Right lobe of liver (tissue), 6 donors: ENCODE measurements around the gene CNTD1. TPM values are rescaled to one million over a fixed set of nuclear protein-coding genes. Genes with fewer than 3 reads are reported as not detected.

Experiments
- ATAC-seq, 4 donors: fragments of 200-7000 bp; cut with Tn5 transposase; one replicate each; pipeline ENCODE4 v1.9.1; 2020; ENCODE audit warnings: mild to moderate bottlenecking in 4 of 4, moderate library complexity in 4 of 4
- DNase-seq, 3 donors: peaks; one replicate each; pipeline ENCODE4 v3.0.0-alpha.2; 2020
- H3K27ac ChIP-seq, 3 donors: fragments of 200-600 bp; one replicate each; pipeline ENCODE4 v1.8.0; 2022
- H3K27me3 ChIP-seq, 2 donors: fragments of 200-600 bp; one replicate each; pipeline ENCODE4 v1.8.0; 2022
- H3K36me3 ChIP-seq, 4 donors: fragments of 200-600 bp; sonication (generic) in 1 of 4; one replicate each; pipeline versions ENCODE4 v1.5.1 to v1.8.0; 2017 to 2022; ENCODE audit warnings: control low read depth in 1 of 4
- H3K4me1 ChIP-seq, 4 donors: fragments of 200-600 bp; sonication (generic) in 1 of 4; one replicate each; pipeline versions ENCODE4 v1.5.1 to v1.8.0; 2017 to 2022; ENCODE audit warnings: control low read depth in 1 of 4
- H3K4me3 ChIP-seq, 3 donors: fragments of 200-600 bp; one replicate each; pipeline ENCODE4 v1.8.0; 2022
- H3K9me3 ChIP-seq, 4 donors: fragments of 200-600 bp; sonication (generic) in 1 of 4; one replicate each; pipeline versions ENCODE4 v1.5.1 to v1.8.0; 2017 to 2022; ENCODE audit warnings: control low read depth in 1 of 4
- CTCF ChIP-seq, 4 donors: fragments of 200-600 bp in 3 of 4; fragments of 450-650 bp in 1 of 4; IDR thresholded peaks; one replicate each; pipeline versions ENCODE4 v1.5.1 to v1.8.0; 2016 to 2022; ENCODE audit warnings: antibody characterized with exemption in 4 of 4, mild to moderate bottlenecking in 2 of 4
- POLR2A ChIP-seq: fragments of 450-650 bp; IDR thresholded peaks from one replicate; pipeline ENCODE4 v1.6.1; 2017; ENCODE audit warnings: antibody characterized with exemption, mild to moderate bottlenecking
- WGBS: methylation state at CpG from one replicate; pipeline ENCODE4 v1.1.6; 2018; ENCODE audit warnings: low coverage, low lambda C conversion rate; ENCODE audit not compliant: insufficient coverage; ENCODE audit errors: missing lambda C conversion rate; 5-methylcytosine and 5-hydroxymethylcytosine counted together
- intact Hi-C, 2 donors: fragments of 100-400 bp; cut with DNase I; formaldehyde crosslinking; loops; one replicate each; pipeline versions ENCODE4 v1.11.2 to v1.14.1; 2022
- microRNA-seq, 2 donors: library from miRNA; unstranded; fragments of <30 nt; microRNA quantifications; one replicate each; pipeline ENCODE4, GENCODE V29; 2019 to 2020
- small RNA-seq, 2 experiments: library from RNA; depleted of rRNA; stranded (forward); fragments of <200 nt; gene quantifications; one replicate each; pipeline ENCODE3, GENCODE V24; 2016
- total RNA-seq, 6 experiments: library from RNA; depleted of rRNA in 2 of 6; stranded (reverse); fragments of >200 nt in 2 of 6; fragmentation: NEBNext Ultra II Directional in 3 of 6; extraction: Animal tissue kit (Norgen Biotek cat#: 25700) in 3 of 6; gene quantifications; one replicate each; pipeline versions ENCODE4 v1.1.0 to v1.2.4, GENCODE V29; 2016 to 2023
- donor health status: DM: no; HTN: yes; CAD: no.
- donor health status: DM: no; HTN: no; CAD: no.
- donor health status: DM: no; HTN: no; CAD: no.
- donor health status: DM: no; HTN: yes; CAD: no.
- donor health status: DM: no; HTN: yes; CAD: no.

Gene CNTD1
- total RNA-seq, 6 experiments from 2014 or later = 0.15 TPM; not detected in 5

DNA sequence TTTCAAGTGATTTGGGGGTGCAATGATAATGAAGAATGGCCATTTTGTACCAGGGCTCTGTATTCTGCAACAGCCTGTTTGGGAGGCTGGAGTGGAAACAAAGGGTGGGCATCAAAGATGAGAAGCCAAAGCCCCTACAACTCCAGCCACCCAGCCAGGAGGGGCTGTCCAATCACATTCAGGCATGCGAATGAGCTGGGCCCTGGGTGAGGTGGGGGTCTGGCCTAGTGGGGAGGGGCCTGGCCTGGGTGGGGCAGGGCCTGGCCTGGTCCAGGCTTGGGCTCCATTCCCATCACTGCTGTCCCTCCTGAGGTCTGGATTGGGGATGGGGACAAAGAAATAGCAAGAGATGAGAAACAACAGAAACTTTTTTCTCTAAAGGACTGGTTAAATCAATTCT lies 58.7 kb downstream of the CNTD1 start:
- no peak for TF ChIP-seq CTCF (IDR thresholded peaks at IDR 0.05)
- TF ChIP-seq POLR2A = no peak
- no peaks in the 10 kb centered on the region for H3K9me3 ChIP-seq
- H3K27ac ChIP-seq = no peak overlapping the region
- no peaks in the 10 kb centered on the region for H3K36me3 ChIP-seq
- intact Hi-C loops = no loop called here
- H3K4me1 ChIP-seq = peaks cover 0 to 11% (median 4%) of the 10 kb centered on the region in 4 donors
- no peak overlapping the region for H3K4me3 ChIP-seq
- H3K27me3 ChIP-seq = no peaks in the 10 kb centered on the region
- DNase-seq (no peak), ATAC-seq (no peak)
- no CpG with 5 or more reads among the region's 1 CpG for WGBS

Small RNAs within 50 kb of the gene (microRNA-seq; reads per million reads assigned to microRNA genes)
- gene MIR6781 = 0 to 0.29 reads per million in 2 donors

Small RNAs within 50 kb of the gene (small RNA-seq; reads per million reads assigned to genes)
- 0 reads per million in 2 experiments for gene HMGN2P15
- gene MIR6781 = 0 reads per million in 2 experiments

Other genes with a start within 250 kb of the CNTD1 start
- 1 to 10 TPM in 1 of 6 experiments, under 1 TPM in 5; 0.31 to 1.1 (median 0.87) TPM for gene HSD17B1, start 245.9 kb upstream of the CNTD1 start, total RNA-seq
- gene COASY, start 236.7 kb upstream of the CNTD1 start, total RNA-seq = 10 to 100 TPM; 48.1 to 70.5 (median 60.9) TPM
- gene MLX, start 231.8 kb upstream of the CNTD1 start, total RNA-seq = 10 to 100 TPM; 34.5 to 46.2 (median 35.2) TPM
- gene PSMC3IP, start 221.1 kb upstream of the CNTD1 start, total RNA-seq = 1 to 10 TPM in 2 of 6 experiments, under 1 TPM in 4; 0.26 to 2.4 (median 0.76) TPM
- gene RETREG3, start 189.5 kb upstream of the CNTD1 start, total RNA-seq = 10 to 100 TPM; 31.0 to 49.4 (median 43.2) TPM
- 10 to 100 TPM; 17.9 to 44.5 (median 22.0) TPM for gene TUBG1, start 189.2 kb upstream of the CNTD1 start, total RNA-seq
- gene TUBG2, start 139.6 kb upstream of the CNTD1 start, total RNA-seq = 10 to 100 TPM in 1 of 6 experiments, 1 to 10 TPM in 5; 6.8 to 10.7 (median 7.5) TPM
- gene PLEKHH3, start 121.9 kb upstream of the CNTD1 start, total RNA-seq = 10 to 100 TPM in 5 of 6 experiments, 1 to 10 TPM in 1; 8.1 to 23.7 (median 11.2) TPM
- gene CCR10, start 117.0 kb upstream of the CNTD1 start, total RNA-seq = under 1 TPM in 3 of 6 experiments, not detected in 3; 0.21 to 0.34 (median 0.31) TPM
- 1 to 10 TPM in 1 of 6 experiments, under 1 TPM in 5; 0.42 to 1.8 (median 0.56) TPM for gene CNTNAP1, start 116.3 kb upstream of the CNTD1 start, total RNA-seq
- 10 to 100 TPM in 3 of 6 experiments, 1 to 10 TPM in 3; 5.5 to 16.5 (median 10.8) TPM for gene EZH1, start 53.8 kb upstream of the CNTD1 start, total RNA-seq
- gene RAMP2, start 37.6 kb upstream of the CNTD1 start, total RNA-seq = 1 to 10 TPM; 1.9 to 9.4 (median 4.4) TPM
- 10 to 100 TPM; 28.3 to 47.0 (median 33.6) TPM for gene VPS25, start 25.4 kb upstream of the CNTD1 start, total RNA-seq
- gene WNK4, start 18.3 kb upstream of the CNTD1 start, total RNA-seq = 1 to 10 TPM in 1 of 6 experiments, under 1 TPM in 2, not detected in 3; 0.12 to 1.1 (median 0.22) TPM
- 100 to 1,000 TPM in 1 of 6 experiments, 10 to 100 TPM in 5; 50.4 to 118 (median 68.3) TPM for gene COA3, start 157 bp upstream of the CNTD1 start, total RNA-seq
- 10 to 100 TPM; 29.6 to 48.8 (median 37.4) TPM for gene BECN1, start 25.4 kb downstream of the CNTD1 start, total RNA-seq
- gene PSME3, start 34.5 kb downstream of the CNTD1 start, total RNA-seq = 10 to 100 TPM; 33.6 to 72.1 (median 42.8) TPM
- gene AOC2, start 45.7 kb downstream of the CNTD1 start, total RNA-seq = 1 to 10 TPM in 4 of 6 experiments, under 1 TPM in 2; 0.62 to 2.0 (median 1.4) TPM
- 10 to 100 TPM in 2 of 6 experiments, 1 to 10 TPM in 4; 3.9 to 14.9 (median 7.1) TPM for gene AOC3, start 52.3 kb downstream of the CNTD1 start, total RNA-seq
- 100 to 1,000 TPM in 5 of 6 experiments, 10 to 100 TPM in 1; 64.5 to 505 (median 185) TPM for gene G6PC1, start 101.9 kb downstream of the CNTD1 start, total RNA-seq
- gene AARSD1, start 165.6 kb downstream of the CNTD1 start, total RNA-seq = 10 to 100 TPM; 12.3 to 22.1 (median 17.9) TPM
- gene PTGES3L, start 181.2 kb downstream of the CNTD1 start, total RNA-seq = not detected
- gene RUNDC1, start 181.7 kb downstream of the CNTD1 start, total RNA-seq = 1 to 10 TPM; 3.6 to 5.1 (median 4.6) TPM
- gene RPL27, start 199.6 kb downstream of the CNTD1 start, total RNA-seq = 100 to 1,000 TPM; 229 to 528 (median 316) TPM
- 10 to 100 TPM; 14.1 to 23.3 (median 18.1) TPM for gene IFI35, start 207.9 kb downstream of the CNTD1 start, total RNA-seq
- gene VAT1, start 223.5 kb downstream of the CNTD1 start, total RNA-seq = 10 to 100 TPM; 38.2 to 51.6 (median 43.3) TPM
- gene RND2, start 226.4 kb downstream of the CNTD1 start, total RNA-seq = 1 to 10 TPM in 2 of 6 experiments, under 1 TPM in 4; 0.09 to 3.3 (median 0.64) TPM